Loucy (cell line): ENCODE data around the gene ATG4B.

ENCODE experiments used
- H2AFZ ChIP-seq: fragments of 200-600 bp; sonication (generic); 2 replicates; pipeline ENCODE4 v1.6.0; 2016; ENCODE audit warnings: antibody characterized with exemption, mild to moderate bottlenecking, low read length, moderate library complexity
- H3F3A ChIP-seq: fragments of 200-600 bp; 2 replicates; pipeline ENCODE4 v1.6.0; 2016; ENCODE audit warnings: antibody characterized with exemption, low read depth, mild to moderate bottlenecking
- H3K27me3 ChIP-seq: fragments of 200-600 bp; sonication (generic); 2 replicates; pipeline ENCODE4 v1.6.1; 2014; ENCODE audit warnings: low read length, mild to moderate bottlenecking; ENCODE audit not compliant: insufficient read depth, poor library complexity, severe bottlenecking
- H3K36me3 ChIP-seq: fragments of 200-600 bp; sonication (generic); 2 replicates; pipeline ENCODE4 v1.6.1; 2016; ENCODE audit warnings: low read length; ENCODE audit not compliant: insufficient read depth
- H3K4me1 ChIP-seq: fragments of 200-600 bp; sonication (generic); 2 replicates; pipeline ENCODE4 v1.5.1; 2014; ENCODE audit warnings: low read length, mild to moderate bottlenecking; ENCODE audit not compliant: insufficient read depth, poor library complexity, severe bottlenecking
- H3K4me2 ChIP-seq: fragments of 200-600 bp; sonication (generic); 2 replicates; pipeline ENCODE4 v1.6.0; 2014; ENCODE audit warnings: antibody characterized with exemption, low read length, low read depth, mild to moderate bottlenecking; ENCODE audit not compliant: poor library complexity, severe bottlenecking
- H3K4me3 ChIP-seq: fragments of 200-600 bp; sonication (generic); 2 replicates; pipeline ENCODE4 v1.5.1; 2014; ENCODE audit warnings: low read length, mild to moderate bottlenecking, mixed read lengths; ENCODE audit not compliant: poor library complexity, severe bottlenecking
- H3K79me2 ChIP-seq: fragments of 200-600 bp; sonication (generic); 2 replicates; pipeline ENCODE4 v1.6.1; 2014; ENCODE audit warnings: low read length; ENCODE audit not compliant: insufficient read depth
- H3K9ac ChIP-seq: fragments of 200-600 bp; sonication (generic); 2 replicates; pipeline ENCODE4 v1.6.0; 2014; ENCODE audit warnings: mild to moderate bottlenecking, low read depth, low read length, moderate library complexity; ENCODE audit not compliant: poor library complexity, severe bottlenecking
- H3K9me2 ChIP-seq: fragments of 200-600 bp; sonication (generic); replicated peaks from 2 replicates; pipeline ENCODE4 v1.6.1; 2016; ENCODE audit warnings: low read depth, low read length, mixed read lengths
- H3K9me3 ChIP-seq: fragments of 200-600 bp; sonication (generic); 2 replicates; pipeline ENCODE4 v1.6.1; 2014; ENCODE audit warnings: mild to moderate bottlenecking, antibody characterized with exemption, low read length, low read depth; ENCODE audit not compliant: insufficient read depth
- H4K20me1 ChIP-seq: fragments of 200-600 bp; sonication (generic); 2 replicates; pipeline ENCODE4 v1.6.0; 2014; ENCODE audit warnings: antibody characterized with exemption, low read length, mild to moderate bottlenecking; ENCODE audit not compliant: insufficient read depth, poor library complexity, severe bottlenecking
- CTCF ChIP-seq: fragments of 200-600 bp; sonication (generic); conservative IDR thresholded peaks from 2 replicates; pipeline ENCODE4 v1.5.1; 2014; ENCODE audit warnings: mild to moderate bottlenecking, antibody characterized with exemption, low read length
- EZH2phosphoT487 ChIP-seq: fragments of 200-600 bp; IDR thresholded peaks from 2 replicates; pipeline ENCODE4 v1.6.1; 2018; ENCODE audit warnings: antibody characterized with exemption, mild to moderate bottlenecking, moderate library complexity, borderline replicate concordance

The ATG4B gene

GRCh38 chr2:241608881-241609280, 28.6 kb upstream of the ATG4B start:
- Histone ChIP-seq H3K9me3 (no peaks in the 10 kb centered on the region), H3K4me2 (peak overlapping the region; percentile 34), H3K9me2 (no peaks in the 10 kb centered on the region), H3K4me1 (peaks cover 13% of the 10 kb centered on the region), H2AFZ (no peak overlapping the region), H4K20me1 (no peaks in the 10 kb centered on the region), H3K9ac (no peak overlapping the region), H3K36me3 (peaks cover 29% of the 10 kb centered on the region), H3K27me3 (no peaks in the 10 kb centered on the region), H3K4me3 (no peak overlapping the region), H3K79me2 (no peaks in the 10 kb centered on the region; the same call in 1 of the 2 replicates), H3F3A (no peaks in the 10 kb centered on the region)
- TF ChIP-seq EZH2phosphoT487 = no peak
- TF ChIP-seq CTCF = no peak

- peaks cover 24% of the 10 kb centered on the region for H3K36me3 ChIP-seq
These were observed 27.4 kb upstream of the ATG4B start for GRCh38 chr2:241609859-241610793.

GRCh38 chr2:241611062-241611461, 26.4 kb upstream of the ATG4B start:
- H2AFZ ChIP-seq = no peak overlapping the region
- no peaks in the 10 kb centered on the region for H4K20me1 ChIP-seq
- H3K79me2 ChIP-seq = peaks cover 5% of the 10 kb centered on the region; the same call in 1 of the 2 replicates

More at GRCh38 chr2:241609859-241610793, 27.4 kb upstream of the ATG4B start:
- Histone ChIP-seq H3K4me2 (no peak overlapping the region), H3K9me2 (no peaks in the 10 kb centered on the region), H3K9ac (no peak overlapping the region), H3K27me3 (no peaks in the 10 kb centered on the region), H3F3A (no peaks in the 10 kb centered on the region), H3K4me1 (peaks cover 13% of the 10 kb centered on the region), H3K9me3 (no peaks in the 10 kb centered on the region), H3K79me2 (no peaks in the 10 kb centered on the region; the same call in 1 of the 2 replicates), H4K20me1 (no peaks in the 10 kb centered on the region), H2AFZ (no peak overlapping the region), H3K4me3 (no peak overlapping the region)
- no peak for TF ChIP-seq CTCF
- TF ChIP-seq EZH2phosphoT487 = no peak

More at GRCh38 chr2:241611062-241611461, 26.4 kb upstream of the ATG4B start:
- no peaks in the 10 kb centered on the region for H3K9me2 ChIP-seq
- H3K36me3 ChIP-seq = peaks cover 16% of the 10 kb centered on the region
- TF ChIP-seq EZH2phosphoT487 (no peak), CTCF (no peak)
- H3F3A ChIP-seq = no peaks in the 10 kb centered on the region
- peaks cover 13% of the 10 kb centered on the region for H3K4me1 ChIP-seq
- no peaks in the 10 kb centered on the region for H3K9me3 ChIP-seq
- H3K9ac ChIP-seq = no peak overlapping the region
- no peak overlapping the region for H3K4me2 ChIP-seq
- no peak overlapping the region for H3K4me3 ChIP-seq
- no peaks in the 10 kb centered on the region for H3K27me3 ChIP-seq
